ENCODE results near the gene CSF1. TPM values are rescaled to one million over a fixed set of nuclear protein-coding genes. Genes with fewer than 3 reads are reported as not detected.

Gene CSF1
- total and polyA plus RNA-seq, 2 donors (not counting 1 experiment from before 2014, with no cell fraction given) = 28.6 to 48.9 TPM

DNA sequence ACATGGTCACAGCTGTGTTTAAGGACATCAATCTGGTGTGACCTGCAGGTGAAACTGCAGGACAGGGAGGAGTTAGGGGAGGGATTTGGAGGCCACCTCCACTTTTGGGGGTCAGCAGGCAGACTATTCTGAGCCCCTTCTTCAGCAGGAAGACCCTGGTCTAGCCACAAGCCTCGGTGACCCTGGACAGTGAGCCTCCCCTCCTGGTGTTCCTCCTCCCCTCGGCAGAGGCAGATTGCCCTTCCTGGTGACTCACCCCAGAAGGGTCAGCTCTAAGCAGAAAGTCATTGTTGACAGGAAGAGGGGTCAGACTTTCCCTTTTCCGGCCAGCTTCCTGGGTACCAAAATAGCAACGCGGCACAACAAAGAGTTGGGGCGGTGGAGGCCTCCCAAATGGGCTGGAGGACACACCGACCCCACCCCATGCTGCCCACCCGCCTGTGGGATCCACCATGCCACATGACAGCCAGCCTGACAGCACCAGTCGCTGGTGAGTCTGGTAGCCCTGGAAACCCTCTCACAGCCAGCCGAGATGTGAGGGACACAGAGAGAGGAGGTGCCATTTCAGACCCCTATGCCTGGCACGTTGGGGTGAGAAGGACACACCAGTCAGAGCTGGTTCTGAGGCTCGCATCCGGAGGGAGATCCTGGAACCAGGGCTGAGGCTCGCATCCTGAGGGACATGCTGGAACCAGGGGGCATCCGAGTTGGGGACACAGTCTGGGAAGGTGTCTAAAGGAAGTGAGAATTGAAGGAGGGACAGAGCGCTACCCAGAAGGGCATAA lies 14.7 kb upstream of the CSF1 start:
- DNase-seq (ENCODE audit: low read depth in 2 of 2) = peak; percentile 58
- TF ChIP-seq CTCF (conservative IDR thresholded peaks at IDR 0.05 in 1 of 2, IDR thresholded peaks at IDR 0.05 in 1 of 2; ENCODE audit: low read depth in 1 of 2, low read length in 2 of 2) (no peak), EZH2 (IDR thresholded peaks at IDR 0.05; ENCODE audit: low read length, missing control alignments) (no peak)
- peak overlapping the region; percentile 27 for H3K9ac ChIP-seq (ENCODE audit: insufficient read depth, low read length)
- H3K4me3 ChIP-seq (replicated peaks in 1 of 4; ENCODE audit: control extremely low read depth in 1 of 4, insufficient read depth in 1 of 4, low read depth in 3 of 4, low read length in 4 of 4) = no peak overlapping the region
- H3K27ac ChIP-seq (ENCODE audit: insufficient read depth, low read length) = peak overlapping the region; percentile 60
- peaks cover 8% of the 10 kb centered on the region for H3K4me1 ChIP-seq (ENCODE audit: control insufficient read depth, extremely low read depth, insufficient read depth, low read length)
- no peaks in the 10 kb centered on the region for H3K36me3 ChIP-seq (ENCODE audit: control insufficient read depth, insufficient read depth, low read length)
- no peaks in the 10 kb centered on the region for H3K79me2 ChIP-seq (ENCODE audit: control insufficient read depth, insufficient read depth, low read length)
- peak overlapping the region; percentile 47 for H2AFZ ChIP-seq (ENCODE audit: low read length)
- H3K9me3 ChIP-seq (ENCODE audit: control insufficient read depth, insufficient read depth, low read depth, low read length) = no peaks in the 10 kb centered on the region
- peaks cover 3% of the 10 kb centered on the region for H3K27me3 ChIP-seq (ENCODE audit: control insufficient read depth, insufficient read depth, low read length)
- no peaks in the 10 kb centered on the region for H4K20me1 ChIP-seq (ENCODE audit: control insufficient read depth, extremely low read depth, insufficient read depth, low read length)
- H3K4me2 ChIP-seq (ENCODE audit: extremely low read depth, insufficient read depth, low read length) = no peak overlapping the region

DNA sequence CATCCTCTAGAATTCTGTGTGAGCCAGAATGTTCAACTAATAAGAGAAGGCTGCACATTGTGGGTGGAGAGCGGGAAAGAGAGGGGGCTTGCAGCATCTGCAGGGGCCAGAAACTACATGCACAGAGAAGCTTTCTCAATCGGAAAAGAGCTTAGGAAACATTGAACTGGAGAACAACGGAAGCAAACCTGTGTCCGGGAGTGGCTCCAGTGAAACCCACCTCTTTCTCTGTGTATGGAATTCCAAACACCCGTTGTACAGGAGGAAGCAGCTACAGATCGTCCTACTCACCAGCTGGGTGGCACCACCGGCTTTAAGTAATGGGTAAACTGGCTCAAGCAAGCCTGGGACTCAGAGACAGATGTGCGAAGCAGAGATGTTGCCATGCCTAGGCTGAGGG lies 14.0 kb upstream of the CSF1 start:
- TF ChIP-seq CTCF (conservative IDR thresholded peaks at IDR 0.05 in 1 of 2, IDR thresholded peaks at IDR 0.05 in 1 of 2; ENCODE audit: low read depth in 1 of 2, low read length in 2 of 2) = no peak
- no peak for TF ChIP-seq EZH2 (IDR thresholded peaks at IDR 0.05; ENCODE audit: low read length, missing control alignments)
- H4K20me1 ChIP-seq (ENCODE audit: control insufficient read depth, extremely low read depth, insufficient read depth, low read length) = no peaks in the 10 kb centered on the region
- no peaks in the 10 kb centered on the region for H3K9me3 ChIP-seq (ENCODE audit: control insufficient read depth, insufficient read depth, low read depth, low read length)
- no peaks in the 10 kb centered on the region for H3K27me3 ChIP-seq (ENCODE audit: control insufficient read depth, insufficient read depth, low read length)
- H3K4me1 ChIP-seq (ENCODE audit: control insufficient read depth, extremely low read depth, insufficient read depth, low read length) = peaks cover 8% of the 10 kb centered on the region
- H3K9ac ChIP-seq (ENCODE audit: insufficient read depth, low read length) = no peak overlapping the region
- H3K79me2 ChIP-seq (ENCODE audit: control insufficient read depth, insufficient read depth, low read length) = no peaks in the 10 kb centered on the region
- no peak overlapping the region for H3K4me2 ChIP-seq (ENCODE audit: extremely low read depth, insufficient read depth, low read length)
- H2AFZ ChIP-seq (ENCODE audit: low read length) = no peak overlapping the region
- no peak for DNase-seq (ENCODE audit: low read depth in 2 of 2)
- H3K4me3 ChIP-seq (replicated peaks in 1 of 4; ENCODE audit: control extremely low read depth in 1 of 4, insufficient read depth in 1 of 4, low read depth in 3 of 4, low read length in 4 of 4) = no peak overlapping the region
- no peak overlapping the region for H3K27ac ChIP-seq (ENCODE audit: insufficient read depth, low read length)
- H3K36me3 ChIP-seq (ENCODE audit: control insufficient read depth, insufficient read depth, low read length) = no peaks in the 10 kb centered on the region

- no peak overlapping the region for H2AFZ ChIP-seq (ENCODE audit: low read length)
Measured at GRCh38 chr1:109897259-109897955, 13.2 kb upstream of the CSF1 start.

More at GRCh38 chr1:109897259-109897955, 13.2 kb upstream of the CSF1 start:
- TF ChIP-seq CTCF (conservative IDR thresholded peaks at IDR 0.05 in 1 of 2, IDR thresholded peaks at IDR 0.05 in 1 of 2; ENCODE audit: low read depth in 1 of 2, low read length in 2 of 2) = no peak
- Histone ChIP-seq H3K36me3 (ENCODE audit: control insufficient read depth, insufficient read depth, low read length) (no peaks in the 10 kb centered on the region), H3K4me1 (ENCODE audit: control insufficient read depth, extremely low read depth, insufficient read depth, low read length) (peaks cover 8% of the 10 kb centered on the region), H3K27me3 (ENCODE audit: control insufficient read depth, insufficient read depth, low read length) (no peaks in the 10 kb centered on the region), H3K27ac (ENCODE audit: insufficient read depth, low read length) (no peak overlapping the region), H3K4me3 (replicated peaks in 1 of 4; ENCODE audit: control extremely low read depth in 1 of 4, insufficient read depth in 1 of 4, low read depth in 3 of 4, low read length in 4 of 4) (no peak overlapping the region), H3K79me2 (ENCODE audit: control insufficient read depth, insufficient read depth, low read length) (no peaks in the 10 kb centered on the region), H3K9me3 (ENCODE audit: control insufficient read depth, insufficient read depth, low read depth, low read length) (no peaks in the 10 kb centered on the region), H4K20me1 (ENCODE audit: control insufficient read depth, extremely low read depth, insufficient read depth, low read length) (no peaks in the 10 kb centered on the region), H3K9ac (ENCODE audit: insufficient read depth, low read length) (no peak overlapping the region), H3K4me2 (ENCODE audit: extremely low read depth, insufficient read depth, low read length) (no peak overlapping the region)
- no peak for DNase-seq (ENCODE audit: low read depth in 2 of 2)
